ENCODE measurements around the gene LYPLAL1.

DNA sequence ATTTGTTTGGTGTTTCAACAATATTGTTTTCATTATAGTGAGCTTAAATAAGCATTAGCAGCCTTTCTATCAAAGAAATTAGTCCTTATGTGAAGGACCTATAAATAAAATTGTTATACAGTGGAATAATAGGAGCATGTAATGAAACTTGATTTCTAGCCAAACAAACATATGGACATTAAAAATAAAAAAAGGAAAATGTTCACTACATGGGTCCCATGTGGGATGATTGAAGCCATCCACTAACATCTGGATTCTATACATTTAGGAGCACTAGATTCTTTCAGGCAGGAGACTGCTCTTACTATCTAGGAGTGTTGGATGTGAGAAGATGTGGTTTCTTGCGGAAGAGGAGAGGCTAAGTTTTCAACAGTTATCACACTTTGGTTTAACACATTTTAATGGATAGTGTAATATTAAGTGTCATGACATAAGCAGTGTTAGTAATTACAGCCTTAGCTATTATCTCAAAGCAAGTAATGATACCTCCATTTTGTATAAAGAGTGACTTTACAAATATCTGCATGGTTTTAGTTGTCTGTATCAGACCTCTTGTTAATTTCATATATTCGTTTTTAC is 62.3 kb downstream of the LYPLAL1 start:
- no peak for TF ChIP-seq CTCF (IDR thresholded peaks at IDR 0.05; ENCODE audit: poor library complexity)
- TF ChIP-seq EZH2 (IDR thresholded peaks at IDR 0.05; ENCODE audit: borderline replicate concordance) = no peak
- TF ChIP-seq EZH2phosphoT487 (IDR thresholded peaks at IDR 0.05; ENCODE audit: low read depth, severe bottlenecking, unreplicated experiment) = no peak
